ENCODE results near the gene HSD17B8. TPM values are rescaled to one million over a fixed set of nuclear protein-coding genes. Genes with fewer than 3 reads are reported as not detected.

Gene HSD17B8
- total RNA-seq, 4 donors from 2014 or later: 7.9 to 28.3 (median 14.3) TPM

GRCh38 chr6:33177552-33178446 lies 26.7 kb upstream of the HSD17B8 start:
- DNase-seq: no peak
- in situ Hi-C loops (cut with MboI; ENCODE audit: low sequenced_read_pairs in 4 of 4): no loop called here
- no peak for ATAC-seq
- no peaks in the 10 kb centered on the region for H3K36me3 ChIP-seq
- H3K27me3 ChIP-seq: no peaks in the 10 kb centered on the region
- intact Hi-C loops (cut with DNase I; ENCODE audit: low total_unique reads): no loop called here
- H3K4me1 ChIP-seq: no peaks in the 10 kb centered on the region
- H3K27ac ChIP-seq: no peak overlapping the region
- no peaks in the 10 kb centered on the region for H3K9me3 ChIP-seq
- no peak overlapping the region for H3K4me3 ChIP-seq
- no peak for TF ChIP-seq POLR2A (IDR thresholded peaks at IDR 0.05)
- no peak for TF ChIP-seq CTCF (IDR thresholded peaks at IDR 0.05 in 4 of 5, conservative IDR thresholded peaks at IDR 0.05 in 1 of 5)

DNA sequence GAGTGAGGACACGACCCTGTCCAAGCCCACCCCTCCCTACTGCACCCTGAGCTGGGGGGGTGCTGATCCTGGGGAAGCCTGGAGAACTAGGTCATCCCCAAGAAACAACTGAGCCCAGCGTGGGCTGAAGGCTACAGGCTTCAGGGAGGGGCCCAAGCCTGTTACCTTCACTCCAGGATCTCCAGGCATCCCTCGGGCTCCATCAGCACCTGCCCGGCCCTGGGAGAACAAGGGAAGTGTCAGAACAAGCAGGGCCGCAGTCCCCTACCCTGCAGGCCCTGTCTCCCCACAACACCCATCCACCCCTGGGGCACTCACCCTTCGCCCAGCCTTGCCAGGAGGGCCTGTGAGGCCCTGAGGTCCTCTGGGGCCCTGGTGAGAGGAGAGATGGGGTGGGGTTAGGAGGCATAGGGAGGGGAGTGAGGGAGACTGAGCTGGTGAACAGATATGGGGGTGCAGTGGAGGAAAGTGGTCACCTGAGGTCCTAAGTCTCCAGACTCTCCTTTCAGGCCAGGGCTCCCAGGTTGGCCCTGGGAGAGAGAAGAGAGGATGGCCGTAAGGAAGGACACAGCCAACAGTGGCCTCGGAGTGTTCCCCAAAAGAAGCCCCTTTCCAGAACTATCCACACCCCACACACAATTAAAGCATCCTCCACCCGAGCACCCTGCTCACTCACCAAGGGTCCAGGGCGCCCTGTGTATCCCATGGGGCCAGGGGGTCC lies 25.5 kb upstream of the HSD17B8 start:
- Histone ChIP-seq H3K4me3 (no peak overlapping the region), H3K27me3 (no peaks in the 10 kb centered on the region), H3K36me3 (no peaks in the 10 kb centered on the region), H3K27ac (no peak overlapping the region), H3K9me3 (no peaks in the 10 kb centered on the region), H3K4me1 (no peaks in the 10 kb centered on the region)
- DNase-seq (no peak), ATAC-seq (no peak)
- TF ChIP-seq POLR2A (IDR thresholded peaks at IDR 0.05) (no peak), CTCF (IDR thresholded peaks at IDR 0.05 in 4 of 5, conservative IDR thresholded peaks at IDR 0.05 in 1 of 5) (no peak)
- in situ Hi-C loops (cut with MboI; ENCODE audit: low sequenced_read_pairs in 4 of 4): no loop called here
- intact Hi-C loops (cut with DNase I; ENCODE audit: low total_unique reads): no loop called here

DNA sequence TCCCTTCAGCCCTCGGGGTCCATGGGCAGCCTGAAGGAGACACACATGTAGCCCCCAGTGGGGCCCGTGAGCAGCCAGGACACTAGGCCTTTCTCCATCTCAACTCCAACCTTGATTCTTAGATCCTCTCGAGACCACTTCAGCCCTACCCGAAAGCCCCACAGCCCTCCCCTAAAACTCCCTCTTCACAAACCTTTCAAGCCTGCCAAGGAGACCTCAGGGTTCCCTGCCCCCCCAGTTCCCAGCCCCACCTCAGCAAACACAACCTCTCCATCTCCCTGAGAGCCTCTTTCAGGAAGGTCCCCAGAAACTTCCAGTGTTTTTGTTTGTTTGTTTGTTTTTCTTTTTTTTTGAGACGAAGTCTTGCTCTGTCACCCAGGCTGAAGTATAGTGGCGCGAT lies 23.3 kb upstream of the HSD17B8 start:
- intact Hi-C loops (cut with DNase I; ENCODE audit: low total_unique reads): no loop called here
- DNase-seq (no peak), ATAC-seq (no peak)
- Histone ChIP-seq H3K27me3 (no peaks in the 10 kb centered on the region), H3K36me3 (no peaks in the 10 kb centered on the region), H3K27ac (no peak overlapping the region), H3K4me1 (no peaks in the 10 kb centered on the region), H3K9me3 (no peaks in the 10 kb centered on the region), H3K4me3 (no peak overlapping the region)
- in situ Hi-C loops (cut with MboI; ENCODE audit: low sequenced_read_pairs in 4 of 4): no loop called here
- TF ChIP-seq POLR2A (IDR thresholded peaks at IDR 0.05) (no peak), CTCF (IDR thresholded peaks at IDR 0.05 in 4 of 5, conservative IDR thresholded peaks at IDR 0.05 in 1 of 5) (no peak)

DNA sequence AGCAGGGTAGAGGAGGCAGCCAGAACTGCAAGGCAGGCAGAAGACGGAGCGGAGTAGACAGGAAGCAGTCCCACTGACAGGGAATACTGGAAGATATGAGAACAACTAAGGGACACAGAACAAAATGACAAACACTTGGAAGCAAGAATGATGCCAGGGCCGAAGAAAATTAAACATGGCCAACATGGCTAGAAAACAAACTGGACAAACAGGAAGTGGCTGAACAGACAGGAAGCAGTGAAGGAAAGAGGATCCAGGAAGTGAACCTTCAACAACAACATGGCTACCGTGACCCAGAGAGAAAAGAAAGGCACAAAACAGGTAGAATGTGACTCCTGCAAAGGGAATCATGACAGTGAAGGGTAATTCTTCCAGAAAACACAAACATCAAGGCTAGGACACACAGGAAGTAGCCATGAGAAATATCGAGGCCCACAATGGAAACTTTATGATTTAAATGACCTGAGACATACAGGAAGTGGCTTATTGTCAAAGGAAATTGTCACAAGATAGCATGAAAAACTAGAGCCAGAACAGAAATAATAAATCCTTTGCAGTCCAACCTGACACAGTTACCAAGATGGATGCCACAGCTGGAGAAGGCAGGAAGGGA lies 21.3 kb upstream of the HSD17B8 start:
- H3K36me3 ChIP-seq: no peaks in the 10 kb centered on the region
- H3K4me1 ChIP-seq: no peaks in the 10 kb centered on the region
- no peak overlapping the region for H3K27ac ChIP-seq
- TF ChIP-seq POLR2A (IDR thresholded peaks at IDR 0.05) (no peak), CTCF (IDR thresholded peaks at IDR 0.05 in 4 of 5, conservative IDR thresholded peaks at IDR 0.05 in 1 of 5) (no peak)
- in situ Hi-C loops (cut with MboI; ENCODE audit: low sequenced_read_pairs in 4 of 4) (no loop called here), intact Hi-C loops (cut with DNase I; ENCODE audit: low total_unique reads) (no loop called here)
- DNase-seq: no peak
- no peak overlapping the region for H3K4me3 ChIP-seq
- H3K9me3 ChIP-seq: no peaks in the 10 kb centered on the region
- no peaks in the 10 kb centered on the region for H3K27me3 ChIP-seq
- no peak for ATAC-seq

All from gastrocnemius medialis (tissue), 4 donors.